Smooth muscle cell of the umbilical artery (primary cell): ENCODE results near the gene CISTR. TPM values are rescaled to one million over a fixed set of nuclear protein-coding genes. Genes with fewer than 3 reads are reported as not detected.

Source experiments
- total RNA-seq: library from RNA; depleted of rRNA; stranded (reverse); fragments of >200 nt; gene quantifications from 2 replicates; pipeline ENCODE4 v1.2.3, GENCODE V29; 2014

The CISTR gene
- total RNA-seq, result not detected in 2 replicates

DNA sequence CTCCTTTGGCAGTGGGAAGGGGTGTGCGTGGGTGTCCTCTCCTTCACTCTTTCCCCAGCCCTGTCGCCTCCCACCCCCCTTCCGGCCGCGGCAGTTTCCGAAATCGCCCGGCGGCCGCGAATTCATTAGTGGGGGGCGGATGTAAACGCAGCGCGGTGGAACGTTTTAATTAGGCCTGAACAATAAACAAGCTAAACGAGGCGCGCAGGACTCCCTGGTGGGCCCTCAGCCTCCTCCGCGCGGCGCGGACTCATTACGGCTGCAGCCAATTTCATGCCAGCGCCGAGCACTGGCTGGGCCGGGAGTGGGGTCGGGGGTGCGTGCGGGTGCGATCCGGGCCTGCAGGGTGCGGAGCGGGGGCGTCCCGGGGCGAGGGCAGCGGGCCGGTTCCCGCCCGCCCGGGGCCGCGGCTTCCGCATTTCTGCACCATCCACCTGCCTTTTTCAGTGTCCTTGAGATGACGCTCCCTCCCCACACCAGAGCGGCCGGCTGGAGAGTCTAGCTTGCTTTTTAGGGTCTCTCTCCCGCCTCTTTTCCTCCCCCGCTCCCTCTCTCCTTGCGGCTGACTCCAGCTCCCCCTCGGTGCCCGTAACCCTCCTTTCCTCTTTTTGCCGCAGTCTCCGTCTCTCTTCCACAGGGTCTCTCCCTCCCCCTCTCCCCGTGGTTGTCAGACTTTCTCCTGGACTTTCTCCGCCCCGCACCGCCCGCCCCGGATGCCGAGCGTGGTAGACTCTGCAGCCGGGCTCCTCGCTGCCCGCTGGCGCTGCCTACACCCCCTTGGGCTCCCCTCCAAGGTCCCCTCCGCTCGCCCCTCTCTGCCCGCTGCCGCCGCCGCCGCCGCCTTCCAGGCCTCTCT is at the start of gene CISTR:
CISTR (minus strand) TSS at position 644 of the 856 bp plus-strand sequence.

DNA sequence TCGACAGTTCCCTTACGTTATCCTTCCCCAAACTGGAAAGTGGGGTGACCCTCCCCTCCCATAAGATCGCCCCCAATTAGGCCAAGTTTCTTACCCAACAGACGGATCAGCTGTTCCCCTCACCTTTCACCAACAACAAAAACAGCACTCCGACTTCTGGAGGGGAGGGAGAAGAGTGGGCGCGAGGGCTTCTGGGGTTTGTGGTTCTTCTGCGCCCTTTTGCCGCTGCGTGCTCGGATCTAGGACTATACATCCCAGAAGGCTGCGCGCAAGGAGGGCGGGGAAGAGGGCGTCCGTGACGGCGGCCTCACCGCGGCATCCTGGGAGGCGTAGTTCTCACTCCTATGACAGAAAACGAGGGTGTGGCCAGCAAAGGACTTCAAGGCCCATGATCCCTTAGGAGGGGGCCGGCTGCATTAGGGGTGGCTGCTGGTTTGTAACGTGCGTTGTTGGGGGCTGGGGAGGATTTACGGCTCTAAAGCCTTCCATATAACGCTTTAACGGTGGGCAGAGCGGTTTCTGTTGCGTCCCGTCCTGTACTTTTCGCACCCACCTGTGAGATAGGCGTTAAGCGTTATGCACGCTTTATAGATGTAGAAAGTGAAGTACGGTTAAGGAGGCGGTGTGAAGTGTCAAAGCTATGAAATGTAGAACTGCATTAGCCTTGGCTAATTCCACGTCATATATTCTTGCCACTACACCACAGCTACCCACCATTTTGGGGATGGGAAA is 24.3 kb downstream of the CISTR start, which contains the start of gene CALCOCO1:
CALCOCO1 (minus strand) TSS at position 143 of the 732 bp plus-strand sequence. CDS start 2,210 bp downstream, outside the sequence.

Other genes starting within 250 kb of the CISTR start
- gene NPFF, start 244.5 kb downstream of the CISTR start, total RNA-seq, result not detected in 2 replicates
- gene ATF7, start 125.6 kb downstream of the CISTR start, total RNA-seq, result 8.8 and 9.8 TPM in 2 replicates
- gene ATP5MC2, start 75.9 kb downstream of the CISTR start, total RNA-seq, result 70.1 and 116 TPM in 2 replicates
- 73.7 and 99.5 TPM in 2 replicates for gene CALCOCO1, start 24.5 kb downstream of the CISTR start, total RNA-seq
- gene HOXC13, start 186.9 kb upstream of the CISTR start, total RNA-seq, result not detected in 2 replicates
- not detected in 2 replicates for gene HOXC12, start 202.9 kb upstream of the CISTR start, total RNA-seq
- 1.8 and 2.6 TPM in 2 replicates for gene HOXC11, start 221.1 kb upstream of the CISTR start, total RNA-seq
- 5.7 and 6.2 TPM in 2 replicates for gene HOTAIR, start 223.0 kb upstream of the CISTR start, total RNA-seq
- 6.2 and 10.7 TPM in 2 replicates for gene HOXC10, start 233.2 kb upstream of the CISTR start, total RNA-seq
- 4.3 and 4.5 TPM in 2 replicates for gene HOXC9, start 248.2 kb upstream of the CISTR start, total RNA-seq